Measurements from ENCODE around the gene ANKMY2.

- TF ChIP-seq, protein P1, sequence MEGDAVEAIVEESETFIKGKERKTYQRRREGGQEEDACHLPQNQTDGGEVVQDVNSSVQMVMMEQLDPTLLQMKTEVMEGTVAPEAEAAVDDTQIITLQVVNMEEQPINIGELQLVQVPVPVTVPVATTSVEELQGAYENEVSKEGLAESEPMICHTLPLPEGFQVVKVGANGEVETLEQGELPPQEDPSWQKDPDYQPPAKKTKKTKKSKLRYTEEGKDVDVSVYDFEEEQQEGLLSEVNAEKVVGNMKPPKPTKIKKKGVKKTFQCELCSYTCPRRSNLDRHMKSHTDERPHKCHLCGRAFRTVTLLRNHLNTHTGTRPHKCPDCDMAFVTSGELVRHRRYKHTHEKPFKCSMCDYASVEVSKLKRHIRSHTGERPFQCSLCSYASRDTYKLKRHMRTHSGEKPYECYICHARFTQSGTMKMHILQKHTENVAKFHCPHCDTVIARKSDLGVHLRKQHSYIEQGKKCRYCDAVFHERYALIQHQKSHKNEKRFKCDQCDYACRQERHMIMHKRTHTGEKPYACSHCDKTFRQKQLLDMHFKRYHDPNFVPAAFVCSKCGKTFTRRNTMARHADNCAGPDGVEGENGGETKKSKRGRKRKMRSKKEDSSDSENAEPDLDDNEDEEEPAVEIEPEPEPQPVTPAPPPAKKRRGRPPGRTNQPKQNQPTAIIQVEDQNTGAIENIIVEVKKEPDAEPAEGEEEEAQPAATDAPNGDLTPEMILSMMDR (IDR thresholded peaks at IDR 0.05; ENCODE audit: poor library complexity, severe bottlenecking), result no peak
- TF ChIP-seq POLR2AphosphoS5 (IDR thresholded peaks at IDR 0.05), result no peak
- TF ChIP-seq EZH2 (IDR thresholded peaks at IDR 0.05; ENCODE audit: borderline replicate concordance, insufficient read depth, low read length, poor library complexity, severe bottlenecking), result no peak
- TF ChIP-seq TAF1 (IDR thresholded peaks at IDR 0.05; ENCODE audit: low read depth), result no peak
Observed at GRCh38 chr7:16585540-16585939, 60.0 kb downstream of the ANKMY2 start.
